ENCODE results near the gene PHOSPHO1. TPM values are rescaled to one million over a fixed set of nuclear protein-coding genes. Genes with fewer than 3 reads are reported as not detected.

The PHOSPHO1 gene
- total and polyA plus RNA-seq, 2 of the 13 experiments (the other 11 are each of a cell fraction or from before 2014, with no cell fraction given), result not detected

GRCh38 chr17:49235896-49236295, 5.3 kb upstream of the PHOSPHO1 start:
- Histone ChIP-seq H2AFZ (ENCODE audit: low read length) (no peak overlapping the region), H3K36me3 (replicated peaks in 1 of 2; ENCODE audit: control insufficient read depth in 1 of 2, insufficient read depth in 2 of 2, low read length in 2 of 2) (no peaks in the 10 kb centered on the region), H3K4me2 (ENCODE audit: low read depth, low read length) (no peak overlapping the region), H3K4me1 (ENCODE audit: insufficient read depth, low read length) (peaks cover 19% of the 10 kb centered on the region), H3K27ac (ENCODE audit: extremely low read length, insufficient read depth, low read length) (no peak overlapping the region), H3K27me3 (ENCODE audit: control insufficient read depth in 1 of 2, insufficient read depth in 2 of 2, low read length in 2 of 2) (peaks cover 0 to 10% of the 10 kb centered on the region in 2 experiments; a peak in 4 of 5 replicates), H4K20me1 (ENCODE audit: insufficient read depth, low read length) (no peaks in the 10 kb centered on the region), H3K9ac (ENCODE audit: insufficient read depth, low read depth, low read length) (no peak overlapping the region), H3K79me2 (ENCODE audit: insufficient read depth, low read length) (no peaks in the 10 kb centered on the region), H3K9me3 (ENCODE audit: low read length) (no peaks in the 10 kb centered on the region), H3K4me3 (replicated peaks in 1 of 3; ENCODE audit: insufficient read depth in 1 of 3, low read depth in 2 of 3, low read length in 3 of 3) (no peak overlapping the region)
- DNase-seq (ENCODE audit: low spot score) (no peak), FAIRE-seq (no peak), ATAC-seq (no peak)
- TF ChIP-seq ZNF629 (CRISPR knock-in tag; conservative IDR thresholded peaks at IDR 0.05) (peak; percentile 73), NFKBIZ (CRISPR knock-in tag; IDR thresholded peaks at IDR 0.05) (no peak), MAFK (conservative IDR thresholded peaks at IDR 0.05 in 1 of 2, IDR thresholded peaks at IDR 0.05 in 1 of 2; ENCODE audit: low read length in 2 of 2) (peak; percentile 40 to 63; a peak in 3 of 4 replicates), MIXL1 (CRISPR knock-in tag; IDR thresholded peaks at IDR 0.05) (no peak), MAFF (IDR thresholded peaks at IDR 0.05; ENCODE audit: low read depth, low read length) (peak; percentile 17; the same call in 1 of the 2 replicates)
- POLR2A ChIA-PET, result no interaction called here
- intact Hi-C loops (cut with micrococcal nuclease; ENCODE audit: unreplicated experiment) (no loop called here), in situ Hi-C loops (cut with HindIII; ENCODE audit: extremely low pct_ligation_motif_present, low pct_unique_long_range_greater_than_20kb) (no loop called here)
- BruUV-seq (replicated peaks), result no TSS peak
- WGBS (ENCODE audit: low lambda C conversion rate), result 40% methylated on average over 4 of the region's 4 CpGs
- CTCF ChIA-PET (ENCODE audit: low intra/inter-chr PET ratio, low total read pairs), result no interaction called here

GRCh38 chr17:49234509-49235080, 4.0 kb upstream of the PHOSPHO1 start:
- H3K79me2 ChIP-seq (ENCODE audit: insufficient read depth, low read length), result no peaks in the 10 kb centered on the region
- H4K20me1 ChIP-seq (ENCODE audit: insufficient read depth, low read length), result no peaks in the 10 kb centered on the region
- no peak for FAIRE-seq
- no TSS peak for BruUV-seq (replicated peaks)
- peaks cover 2 to 21% of the 10 kb centered on the region in 2 experiments; a peak in 4 of 5 replicates for H3K27me3 ChIP-seq (ENCODE audit: control insufficient read depth in 1 of 2, insufficient read depth in 2 of 2, low read length in 2 of 2)
- no peak overlapping the region for H3K4me2 ChIP-seq (ENCODE audit: low read depth, low read length)
- no peak overlapping the region for H3K4me3 ChIP-seq (replicated peaks in 1 of 3; ENCODE audit: insufficient read depth in 1 of 3, low read depth in 2 of 3, low read length in 3 of 3)
- TF ChIP-seq TEAD3 (CRISPR knock-in tag; optimal IDR thresholded peaks at IDR 0.05; ENCODE audit: borderline replicate concordance) (peak; percentile 39), ZNF678 (CRISPR knock-in tag; IDR thresholded peaks at IDR 0.05) (no peak)
- intact Hi-C loops (cut with micrococcal nuclease; ENCODE audit: unreplicated experiment), result no loop called here
- WGBS (ENCODE audit: low lambda C conversion rate), result 39% methylated on average over 5 of the region's 5 CpGs
- no peak for DNase-seq (ENCODE audit: low spot score)
- peaks cover 28% of the 10 kb centered on the region for H3K4me1 ChIP-seq (ENCODE audit: insufficient read depth, low read length)
- in situ Hi-C loops (cut with HindIII; ENCODE audit: extremely low pct_ligation_motif_present, low pct_unique_long_range_greater_than_20kb), result no loop called here
- POLR2A ChIA-PET, result no interaction called here
- ATAC-seq, result no peak
- CTCF ChIA-PET (ENCODE audit: low intra/inter-chr PET ratio, low total read pairs), result no interaction called here
- no peak overlapping the region for H3K9ac ChIP-seq (ENCODE audit: insufficient read depth, low read depth, low read length)
- no peaks in the 10 kb centered on the region for H3K9me3 ChIP-seq (ENCODE audit: low read length)
- H3K36me3 ChIP-seq (replicated peaks in 1 of 2; ENCODE audit: control insufficient read depth in 1 of 2, insufficient read depth in 2 of 2, low read length in 2 of 2), result no peaks in the 10 kb centered on the region
- no peak overlapping the region for H3K27ac ChIP-seq (ENCODE audit: extremely low read length, insufficient read depth, low read length)
- no peak overlapping the region for H2AFZ ChIP-seq (ENCODE audit: low read length)
